SHP77 (cell line): Measurements from ENCODE around the gene PREP.
"Not testable (repeated sequence)": the region's sequence is repeated elsewhere in the genome, so short reads cannot be mapped to it uniquely, and the experiment has no call there.

Source experiments
- DNase-seq, 2 experiments: peaks; one replicate each; lab custom pipeline; 2025; lab: John Stamatoyannopoulos, UW

The PREP gene

GRCh38 chr6:105263685-105264610, 138.9 kb downstream of the PREP start:
- DNase-seq, result no peak

DNA sequence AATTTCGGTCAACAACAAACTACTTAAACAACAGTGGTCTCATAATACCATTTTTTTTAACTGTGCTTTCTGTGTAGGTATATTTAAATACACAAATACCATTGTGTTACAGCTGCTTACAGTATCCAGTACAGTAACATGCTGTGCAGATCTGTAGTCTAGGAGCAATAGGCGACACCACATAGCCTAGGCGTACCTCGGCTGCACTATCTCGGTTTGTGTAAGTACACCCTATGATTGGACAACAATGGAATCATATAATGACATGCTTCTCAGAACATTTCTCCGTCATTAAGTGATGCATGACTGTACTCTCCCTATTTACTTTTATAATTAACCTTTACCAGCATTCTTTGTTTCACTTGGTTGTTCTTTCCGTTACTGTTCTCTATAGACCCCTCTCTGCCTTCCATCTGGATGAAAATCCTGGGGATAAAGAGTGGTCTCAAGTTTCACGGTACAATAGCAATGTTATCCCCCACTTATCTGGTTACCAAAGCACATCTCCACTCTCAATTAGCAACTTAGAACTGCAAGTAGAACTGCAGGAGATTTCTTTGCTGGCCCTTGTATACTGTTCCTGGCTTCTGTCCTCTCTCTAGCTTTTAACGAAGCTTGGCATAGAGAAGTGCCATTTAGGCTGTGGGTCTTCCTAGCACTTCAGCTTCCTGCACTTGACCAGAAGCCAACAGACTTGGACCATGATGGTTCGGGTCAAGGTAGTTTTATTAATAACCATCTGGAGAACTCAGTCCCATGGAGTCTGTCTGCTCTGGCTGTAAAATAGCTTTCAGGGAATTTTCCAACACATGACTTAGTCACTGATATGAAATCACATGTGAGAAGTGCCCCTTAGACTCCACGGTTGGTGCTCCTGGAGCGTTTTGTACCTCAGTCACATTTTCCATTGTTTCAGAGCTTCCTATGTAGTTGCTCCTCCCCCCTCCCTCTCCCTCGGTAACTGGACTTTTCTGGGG, 142.7 kb downstream of the PREP start:
- no peak for DNase-seq

GRCh38 chr6:105258816-105259215, 144.1 kb downstream of the PREP start:
- DNase-seq, result no peak

GRCh38 chr6:105257340-105257739, 145.5 kb downstream of the PREP start:
- no peak for DNase-seq

GRCh38 chr6:105256619-105257018, 146.3 kb downstream of the PREP start:
- DNase-seq, result no peak

DNA sequence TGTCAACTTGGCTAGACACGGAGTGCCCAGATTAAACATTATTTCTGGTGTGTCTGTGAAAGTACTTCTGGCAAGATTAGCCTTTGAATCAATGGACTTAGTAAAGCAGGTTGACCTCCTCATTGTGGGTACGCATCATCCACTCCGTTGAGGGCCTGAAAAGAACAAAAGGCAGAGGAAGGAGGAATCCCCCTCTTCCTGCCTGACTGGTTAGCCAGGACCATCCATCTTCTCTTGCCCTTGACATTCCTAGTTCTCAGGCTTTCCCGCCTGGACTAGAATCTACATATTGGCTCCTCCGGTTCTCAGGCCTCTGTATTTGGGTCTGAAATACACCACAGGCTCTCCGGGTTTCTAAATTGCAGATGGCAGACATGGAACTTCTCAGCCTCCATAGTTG, 149.1 kb downstream of the PREP start:
- DNase-seq, result no peak

- no peak for DNase-seq
Measured at GRCh38 chr6:105251689-105252088, 151.2 kb downstream of the PREP start.

DNA sequence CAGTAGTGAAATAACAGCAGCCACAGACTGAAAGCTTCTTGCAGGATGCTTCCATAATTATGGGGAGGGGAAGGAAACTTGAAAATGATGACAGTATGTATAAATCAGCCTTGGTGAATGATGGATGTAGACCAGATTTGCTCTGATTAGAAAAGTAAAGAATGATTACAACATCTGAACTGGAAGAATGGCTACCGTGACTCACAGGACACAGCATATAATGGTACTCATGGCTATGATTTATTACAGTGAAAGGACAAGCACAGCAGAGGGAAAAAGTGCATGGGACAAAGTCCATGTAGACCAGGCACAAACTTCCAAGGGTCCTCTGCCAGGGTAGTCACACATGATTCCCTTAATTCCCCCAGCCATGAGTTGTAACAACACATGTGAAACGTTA, 152.3 kb downstream of the PREP start:
- no peak for DNase-seq

GRCh38 chr6:105243487-105243886, 159.4 kb downstream of the PREP start:
- DNase-seq, result no peak

- DNase-seq, result no peak
Measured at GRCh38 chr6:105235155-105235554, 167.7 kb downstream of the PREP start.

- not testable (repeated sequence) for DNase-seq
Measured at GRCh38 chr6:105231771-105232170, 171.1 kb downstream of the PREP start.
